CD4-positive, alpha-beta T cell treated with Interleukin-6 for 4 hours (primary cell): ENCODE results near the gene FAM240A.

Experiments used
- DNase-seq: peaks from one replicate; pipeline ENCODE4 v3.0.0-alpha.2; 2020; ENCODE audit warnings: mixed read lengths

FAM240A gene

GRCh38 chr3:46664188-46664970, 52.1 kb downstream of the FAM240A start:
- no peak for DNase-seq

- no peak for DNase-seq
These were observed 52.8 kb downstream of the FAM240A start for GRCh38 chr3:46664971-46665762.

- DNase-seq = no peak
These were observed 53.6 kb downstream of the FAM240A start for GRCh38 chr3:46665763-46666452.

- no peak for DNase-seq
These were observed 54.1 kb downstream of the FAM240A start for GRCh38 chr3:46666453-46666845.

- no peak for DNase-seq
These were observed 54.8 kb downstream of the FAM240A start for GRCh38 chr3:46667061-46667621.

GRCh38 chr3:46667657-46668056, 55.3 kb downstream of the FAM240A start:
- no peak for DNase-seq

GRCh38 chr3:46668116-46668515, 55.8 kb downstream of the FAM240A start:
- no peak for DNase-seq

GRCh38 chr3:46668591-46668990, 56.3 kb downstream of the FAM240A start:
- DNase-seq = no peak

- DNase-seq = no peak
These were observed 57.1 kb downstream of the FAM240A start for GRCh38 chr3:46669191-46669999.

- no peak for DNase-seq
These were observed 57.9 kb downstream of the FAM240A start for GRCh38 chr3:46670000-46670890.

GRCh38 chr3:46670891-46671427, 58.6 kb downstream of the FAM240A start:
- DNase-seq = no peak

GRCh38 chr3:46671541-46672348, 59.4 kb downstream of the FAM240A start:
- no peak for DNase-seq

- no peak for DNase-seq
These were observed 60.0 kb downstream of the FAM240A start for GRCh38 chr3:46672349-46672695.

GRCh38 chr3:46673151-46674030, 61.1 kb downstream of the FAM240A start:
- DNase-seq = no peak

- no peak for DNase-seq
These were observed 61.9 kb downstream of the FAM240A start for GRCh38 chr3:46674031-46674845.

GRCh38 chr3:46675426-46675825, 63.1 kb downstream of the FAM240A start:
- no peak for DNase-seq
